Fibroblast of mammary gland (primary cell): Measurements from ENCODE around the gene PRKCB.

Experiments
- DNase-seq: peaks from one replicate; pipeline ENCODE4 v3.0.0-alpha.2; 2010; ENCODE audit warnings: low read depth
- H3K4me3 ChIP-seq: 2 replicates; pipeline ENCODE4 v1.5.1; 2011; ENCODE audit warnings: low read depth, mild to moderate bottlenecking, low read length, moderate library complexity; ENCODE audit not compliant: control insufficient read depth
- TF ChIP-seq, protein P1 (sequence below): conservative IDR thresholded peaks from 2 replicates; pipeline ENCODE4 v1.5.1; 2011; ENCODE audit warnings: low read depth, low read length, inconsistent platforms; ENCODE audit not compliant: control insufficient read depth, insufficient read depth

Gene PRKCB

DNA sequence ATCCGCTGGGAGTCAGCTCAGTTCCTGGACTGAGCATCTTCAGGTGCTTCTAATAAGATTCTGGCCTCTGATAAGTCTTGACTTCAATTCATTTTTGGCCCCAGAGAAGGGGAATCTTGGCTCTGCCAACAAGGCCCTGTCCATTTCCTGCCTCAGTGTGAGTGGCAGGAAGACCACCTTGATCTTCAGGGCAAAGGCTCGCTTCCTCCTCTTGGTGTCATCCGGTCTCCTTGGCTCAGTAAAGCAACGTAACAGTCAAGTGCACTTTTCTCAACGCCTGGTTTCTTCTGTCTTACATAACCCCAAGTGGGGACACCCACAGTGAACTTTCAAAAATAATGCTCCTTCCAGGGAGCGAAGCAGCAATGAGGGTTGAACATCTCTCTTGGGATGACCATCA lies 169.8 kb downstream of the PRKCB start:
- no peak for DNase-seq
- H3K4me3 ChIP-seq: no peak overlapping the region
- TF ChIP-seq, protein P1, sequence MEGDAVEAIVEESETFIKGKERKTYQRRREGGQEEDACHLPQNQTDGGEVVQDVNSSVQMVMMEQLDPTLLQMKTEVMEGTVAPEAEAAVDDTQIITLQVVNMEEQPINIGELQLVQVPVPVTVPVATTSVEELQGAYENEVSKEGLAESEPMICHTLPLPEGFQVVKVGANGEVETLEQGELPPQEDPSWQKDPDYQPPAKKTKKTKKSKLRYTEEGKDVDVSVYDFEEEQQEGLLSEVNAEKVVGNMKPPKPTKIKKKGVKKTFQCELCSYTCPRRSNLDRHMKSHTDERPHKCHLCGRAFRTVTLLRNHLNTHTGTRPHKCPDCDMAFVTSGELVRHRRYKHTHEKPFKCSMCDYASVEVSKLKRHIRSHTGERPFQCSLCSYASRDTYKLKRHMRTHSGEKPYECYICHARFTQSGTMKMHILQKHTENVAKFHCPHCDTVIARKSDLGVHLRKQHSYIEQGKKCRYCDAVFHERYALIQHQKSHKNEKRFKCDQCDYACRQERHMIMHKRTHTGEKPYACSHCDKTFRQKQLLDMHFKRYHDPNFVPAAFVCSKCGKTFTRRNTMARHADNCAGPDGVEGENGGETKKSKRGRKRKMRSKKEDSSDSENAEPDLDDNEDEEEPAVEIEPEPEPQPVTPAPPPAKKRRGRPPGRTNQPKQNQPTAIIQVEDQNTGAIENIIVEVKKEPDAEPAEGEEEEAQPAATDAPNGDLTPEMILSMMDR: no peak

- TF ChIP-seq, protein P1: no peak
- no peak overlapping the region for H3K4me3 ChIP-seq
- no peak for DNase-seq
These were observed 171.6 kb downstream of the PRKCB start for GRCh38 chr16:24007391-24007790.

DNA sequence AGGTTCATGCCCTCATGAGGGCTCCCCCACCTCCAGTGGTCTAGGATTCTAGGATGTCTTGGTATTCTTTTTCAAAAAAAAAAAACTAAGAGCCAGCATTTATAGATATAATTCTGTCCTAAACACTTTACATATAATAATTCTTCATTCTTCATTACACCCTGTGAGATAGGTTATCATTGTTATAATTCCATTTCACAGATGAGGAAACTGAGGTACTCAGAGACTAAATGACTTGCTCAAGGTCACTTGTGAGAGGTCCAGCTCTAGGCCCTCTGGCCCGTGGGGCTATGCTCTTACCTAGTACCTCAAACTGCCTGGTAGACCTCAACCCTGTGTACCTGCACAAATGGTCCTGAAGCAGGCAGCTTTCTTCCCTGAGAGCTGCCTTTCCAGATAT lies 172.2 kb downstream of the PRKCB start:
- H3K4me3 ChIP-seq: no peak overlapping the region
- no peak for DNase-seq
- TF ChIP-seq, protein P1: no peak

DNA sequence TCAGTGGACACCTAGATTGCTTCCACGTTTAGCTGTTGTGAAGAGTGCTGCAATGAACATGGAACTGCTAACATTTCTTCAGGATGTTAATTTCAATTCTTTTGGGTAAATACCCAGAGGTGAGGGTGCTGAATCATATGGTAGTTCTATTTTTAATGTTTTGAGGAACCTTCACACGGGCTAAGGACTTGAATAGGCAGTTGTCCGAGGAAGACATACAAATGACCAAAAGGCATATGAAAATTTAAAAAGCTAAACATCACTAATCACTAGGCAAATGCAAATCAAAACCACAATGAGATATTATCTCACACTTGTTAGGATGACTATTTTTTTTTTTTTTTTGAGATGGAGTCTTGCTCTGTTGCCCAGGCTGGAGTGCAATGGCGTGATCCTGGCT lies 173.3 kb downstream of the PRKCB start:
- TF ChIP-seq, protein P1: no peak

DNA sequence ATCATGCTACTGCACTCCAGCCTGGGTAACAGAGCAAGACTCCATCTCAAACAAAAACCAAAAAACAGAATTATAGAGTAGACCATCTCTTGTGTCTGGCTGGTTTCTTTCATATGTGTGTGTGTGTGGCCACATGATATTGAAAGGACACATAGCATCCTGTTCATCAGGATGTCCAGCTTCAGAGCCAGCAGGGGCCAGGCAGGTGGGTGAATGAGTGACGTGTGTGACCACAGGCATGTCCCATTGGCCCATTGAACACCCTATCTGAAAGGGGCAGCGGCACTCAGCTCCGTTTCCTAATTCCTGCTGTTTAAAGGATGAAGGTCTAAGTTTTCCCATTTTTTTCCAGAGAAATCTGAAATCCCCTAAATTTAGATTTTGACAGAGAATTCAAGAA lies 174.2 kb downstream of the PRKCB start:
- TF ChIP-seq, protein P1: no peak
- no peak for DNase-seq
- H3K4me3 ChIP-seq: no peak overlapping the region

More for the DNA sequence above, 173.3 kb downstream of the PRKCB start:
- no peak overlapping the region for H3K4me3 ChIP-seq
- no peak for DNase-seq

DNA sequence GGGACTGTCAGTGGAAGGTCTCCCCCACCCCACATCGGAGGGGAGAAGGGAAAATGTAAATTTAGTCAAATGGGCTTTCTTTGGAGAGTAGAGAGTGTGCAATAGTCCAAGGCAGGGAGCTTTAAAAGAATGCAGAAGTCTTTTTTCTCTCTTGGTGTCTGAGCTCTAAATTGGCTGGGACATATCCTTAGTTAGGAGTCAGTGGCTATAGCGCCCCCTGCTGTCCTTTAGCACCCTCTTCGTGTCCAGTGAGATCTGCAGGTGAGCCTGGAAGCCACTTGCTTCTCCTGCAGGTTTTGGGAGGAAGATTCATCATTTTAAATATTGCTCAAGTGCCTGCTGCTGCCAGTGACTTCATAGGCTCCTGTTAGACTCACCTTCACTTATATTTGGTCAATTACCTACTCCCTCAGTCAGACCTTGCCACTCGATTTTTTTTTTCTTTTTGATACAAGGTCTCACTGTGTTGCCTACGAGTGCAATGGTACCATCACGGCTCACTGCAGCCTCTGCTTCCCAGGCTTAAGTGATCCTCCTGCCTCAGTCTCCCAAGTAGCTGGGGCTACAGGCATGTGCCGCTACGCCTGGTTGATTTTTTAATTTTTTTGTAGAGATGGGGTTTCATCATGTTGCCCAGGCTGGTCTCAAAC lies 174.8 kb downstream of the PRKCB start:
- no peak overlapping the region for H3K4me3 ChIP-seq
- peak; percentile 67 for DNase-seq
- TF ChIP-seq, protein P1: peak; percentile 70

GRCh38 chr16:24011237-24011636 lies 175.5 kb downstream of the PRKCB start:
- H3K4me3 ChIP-seq: no peak overlapping the region
- TF ChIP-seq, protein P1: no peak
- no peak for DNase-seq
